GM21423 (cell line): ENCODE results near the gene SLC25A42.
"Not testable (repeated sequence)": the region's sequence is repeated elsewhere in the genome, so short reads cannot be mapped to it uniquely, and the experiment has no call there.

ENCODE experiments used
- ATAC-seq: cut with Tn5 transposase; IDR thresholded peaks from one replicate; pipeline ENCODE4 v1.9.1; 2021; ENCODE audit warnings: mild to moderate bottlenecking, moderate library complexity; ENCODE audit not compliant: unreplicated experiment

Gene SLC25A42

DNA sequence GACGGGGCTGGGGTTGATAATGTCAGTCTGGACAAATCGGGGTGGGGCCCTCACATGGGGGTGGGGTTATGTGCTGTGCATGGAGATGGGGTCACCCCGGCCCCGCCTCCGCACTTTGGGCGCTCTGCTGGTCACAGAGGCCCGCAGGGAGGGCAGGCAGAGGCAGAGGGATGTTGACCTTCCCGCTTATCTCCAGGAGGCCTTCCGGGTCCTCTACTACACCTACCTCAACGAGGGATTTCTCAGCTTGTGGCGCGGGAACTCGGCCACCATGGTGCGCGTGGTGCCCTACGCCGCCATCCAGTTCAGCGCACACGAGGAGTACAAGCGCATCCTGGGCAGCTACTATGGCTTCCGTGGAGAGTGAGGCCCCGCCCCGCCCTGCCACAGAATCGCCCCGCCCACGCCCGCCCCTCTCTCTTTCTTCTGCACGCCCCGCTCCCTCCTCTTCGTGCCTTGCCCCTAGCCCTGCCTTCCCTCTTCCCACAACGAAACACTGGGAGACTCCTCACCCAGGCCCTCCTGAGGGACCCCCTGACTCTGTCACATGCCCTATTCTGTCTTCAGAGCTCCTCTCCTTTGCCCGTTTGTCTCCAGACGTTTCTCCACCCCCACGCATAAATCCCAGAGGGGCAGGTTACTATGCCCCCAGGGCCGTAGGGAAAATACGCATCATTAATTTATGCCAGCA lies 41.7 kb downstream of the SLC25A42 start:
- ATAC-seq, result no peak

GRCh38 chr19:19106056-19106551 lies 42.3 kb downstream of the SLC25A42 start:
- no peak for ATAC-seq

GRCh38 chr19:19106938-19107337 lies 43.1 kb downstream of the SLC25A42 start:
- ATAC-seq, result not testable (repeated sequence)

DNA sequence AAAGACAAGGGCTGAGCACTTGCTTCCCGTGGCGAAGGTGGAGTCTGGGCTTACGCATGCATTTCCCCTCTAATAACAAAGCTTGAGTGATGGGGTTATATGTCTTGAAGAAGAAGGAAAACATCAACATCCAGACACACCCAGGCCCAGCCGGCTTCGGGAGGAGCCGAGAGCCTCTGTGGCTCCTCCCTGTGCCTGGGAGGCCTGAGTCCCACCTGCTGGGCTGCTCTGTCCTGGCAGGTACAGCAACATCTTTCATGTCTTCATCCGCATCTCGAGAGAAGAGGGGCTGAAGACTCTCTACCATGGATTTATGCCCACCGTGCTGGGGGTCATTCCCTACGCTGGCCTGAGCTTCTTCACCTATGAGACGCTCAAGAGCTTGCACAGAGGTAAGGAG lies 43.9 kb downstream of the SLC25A42 start:
- no peak for ATAC-seq

- ATAC-seq, result no peak
Measured at GRCh38 chr19:19109601-19110000, 45.8 kb downstream of the SLC25A42 start.

- ATAC-seq, result no peak
Measured at GRCh38 chr19:19110410-19111135, 46.8 kb downstream of the SLC25A42 start.

GRCh38 chr19:19111136-19111835 lies 47.5 kb downstream of the SLC25A42 start:
- no peak for ATAC-seq

- ATAC-seq, result no peak
Measured at GRCh38 chr19:19111967-19112580, 48.3 kb downstream of the SLC25A42 start.

GRCh38 chr19:19113040-19113626 lies 49.3 kb downstream of the SLC25A42 start:
- no peak for ATAC-seq

GRCh38 chr19:19115954-19116353 lies 52.2 kb downstream of the SLC25A42 start:
- ATAC-seq, result no peak

DNA sequence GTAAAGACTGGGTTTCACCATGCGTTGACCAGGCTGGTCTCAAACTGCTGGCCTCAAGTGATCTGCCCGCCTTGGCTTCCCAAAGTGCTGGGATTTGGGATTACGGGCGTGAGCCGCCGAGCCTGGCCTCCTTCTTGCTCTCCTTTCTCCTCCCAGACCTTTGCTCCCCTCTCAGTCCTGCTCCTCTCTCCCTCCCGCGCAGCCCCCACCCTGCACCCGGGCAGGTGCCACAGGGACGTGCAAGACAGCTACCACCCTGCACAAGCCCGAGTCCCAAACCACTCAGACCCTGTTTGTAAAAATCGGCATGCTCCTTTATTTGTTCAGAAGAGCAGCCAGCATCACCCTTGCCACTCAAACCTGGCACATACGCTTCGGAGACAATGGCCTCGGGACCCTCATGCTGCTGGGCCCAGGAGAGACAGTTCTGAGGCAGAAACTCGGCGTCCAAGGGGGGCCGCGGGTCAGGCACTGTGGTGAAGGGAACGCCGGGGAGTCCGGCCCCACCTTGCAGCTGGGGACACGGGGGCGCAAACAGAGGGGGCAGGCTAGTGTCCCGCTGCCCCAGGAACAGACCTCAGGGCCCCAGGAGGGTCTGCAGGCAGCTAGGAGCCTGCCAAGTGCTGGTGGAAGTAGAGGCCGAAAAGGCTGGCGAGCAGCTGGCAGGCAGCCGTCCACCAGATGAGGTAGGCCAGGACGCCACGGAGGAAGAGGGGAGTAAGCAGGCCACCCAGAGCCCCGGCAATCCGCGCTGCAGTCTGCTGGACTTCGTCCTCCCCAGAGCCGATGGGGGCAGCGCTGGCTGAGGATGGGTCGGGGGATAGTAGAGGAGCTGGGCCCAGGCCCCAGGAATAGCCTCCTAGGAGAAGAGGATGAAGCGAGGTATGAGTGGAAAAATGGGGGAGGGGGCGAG lies 55.8 kb downstream of the SLC25A42 start:
- no peak for ATAC-seq

DNA sequence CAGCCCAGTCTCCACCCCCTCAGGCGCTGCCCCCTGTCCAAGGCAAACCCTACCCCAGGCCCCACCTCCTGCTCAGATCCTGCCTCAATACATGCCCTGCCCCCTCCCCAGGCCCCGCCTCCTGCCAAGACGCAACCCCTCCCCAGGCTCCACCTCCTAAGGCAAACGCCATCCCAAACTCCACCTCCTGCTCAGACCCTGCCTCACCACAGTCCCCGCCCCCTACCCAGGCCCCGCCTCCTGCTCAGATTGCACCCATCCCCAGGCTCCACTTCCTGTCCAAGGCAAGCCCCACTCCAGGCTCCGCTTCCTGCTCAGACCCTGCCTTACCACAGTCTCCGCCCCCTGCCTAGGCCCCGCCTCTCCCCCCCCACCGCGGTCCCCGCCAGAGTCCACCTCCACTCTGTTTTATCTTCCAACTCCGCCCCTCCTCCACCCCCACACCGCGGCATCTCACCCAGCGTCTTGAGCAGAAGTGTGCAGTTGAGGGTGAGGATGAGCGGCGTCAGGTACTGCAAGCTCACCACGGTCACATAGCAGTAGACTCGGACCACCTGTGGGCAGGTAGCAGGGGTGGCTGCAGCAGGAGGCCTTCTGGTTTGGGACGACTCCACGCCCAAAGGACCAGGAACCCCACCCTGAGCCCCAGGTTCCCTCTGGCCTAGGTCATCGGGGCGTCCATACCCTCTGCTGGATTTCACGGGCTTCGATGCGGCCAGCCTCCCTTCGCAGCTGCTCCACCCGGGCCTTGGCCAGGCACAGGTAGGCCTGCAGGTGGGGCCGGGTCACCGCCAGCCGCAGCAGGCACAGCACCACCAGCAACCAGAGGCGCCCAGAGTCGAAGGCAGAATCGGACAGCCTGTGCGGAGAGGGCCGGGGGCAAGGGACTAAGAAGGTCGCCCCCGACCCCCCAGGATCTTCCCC lies 56.8 kb downstream of the SLC25A42 start:
- no peak for ATAC-seq

GRCh38 chr19:19121371-19121770 lies 57.6 kb downstream of the SLC25A42 start:
- ATAC-seq, result no peak

DNA sequence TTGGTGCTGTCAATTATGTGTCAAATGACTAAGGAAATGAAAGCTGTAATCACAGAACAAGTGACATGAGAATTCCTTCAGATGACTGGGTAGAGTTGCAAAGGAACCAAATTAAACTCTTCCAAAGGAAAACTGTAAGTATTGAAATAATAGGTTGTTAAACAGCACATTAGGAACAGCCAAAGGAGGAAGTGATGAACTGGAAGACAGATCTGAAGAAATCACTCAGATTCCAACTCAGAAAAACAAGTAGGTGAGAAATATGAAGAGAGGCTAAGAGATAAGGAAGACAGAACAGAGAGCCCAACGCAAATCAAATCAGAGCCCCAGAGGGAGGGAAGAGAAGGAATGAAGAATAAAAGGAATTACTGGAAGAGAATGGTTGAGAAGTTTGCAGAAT lies 59.1 kb downstream of the SLC25A42 start:
- no peak for ATAC-seq

DNA sequence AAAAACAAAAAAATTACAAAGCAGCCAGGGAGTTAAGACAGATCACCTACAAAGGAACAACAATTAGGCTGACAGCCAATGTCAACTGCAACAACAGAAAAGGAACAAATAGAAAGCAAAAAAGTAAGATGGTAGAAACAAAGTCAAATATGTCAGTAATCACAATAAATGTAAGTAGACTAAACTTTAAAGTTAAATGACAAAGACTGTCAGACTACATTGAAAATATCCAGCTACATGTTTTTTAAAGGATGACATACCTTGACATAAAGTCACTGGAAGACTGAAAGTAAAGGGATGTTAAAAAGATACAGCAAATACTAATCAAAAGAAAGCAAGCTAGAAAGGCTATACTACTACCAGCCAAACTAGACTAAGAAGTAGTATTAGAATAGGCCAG lies 59.6 kb downstream of the SLC25A42 start:
- no peak for ATAC-seq

DNA sequence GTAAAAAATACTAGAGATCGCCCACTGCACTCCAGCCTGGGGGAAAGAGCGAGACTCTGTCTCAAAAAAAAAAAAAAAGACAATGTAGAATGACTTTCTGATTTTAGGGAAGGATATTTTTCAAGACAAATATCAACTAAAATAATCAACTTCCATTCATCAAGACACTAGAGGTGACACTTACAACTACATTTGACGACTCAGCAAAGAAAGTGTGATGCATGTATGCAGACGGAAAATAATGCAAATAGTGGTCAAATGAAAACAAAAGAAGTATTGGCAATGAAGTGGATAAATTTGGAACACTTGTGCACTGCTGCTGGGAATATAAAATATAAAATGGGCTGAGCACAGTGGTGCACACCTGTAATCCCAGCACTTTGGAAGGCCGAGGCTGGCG lies 62.3 kb downstream of the SLC25A42 start:
- no peak for ATAC-seq

DNA sequence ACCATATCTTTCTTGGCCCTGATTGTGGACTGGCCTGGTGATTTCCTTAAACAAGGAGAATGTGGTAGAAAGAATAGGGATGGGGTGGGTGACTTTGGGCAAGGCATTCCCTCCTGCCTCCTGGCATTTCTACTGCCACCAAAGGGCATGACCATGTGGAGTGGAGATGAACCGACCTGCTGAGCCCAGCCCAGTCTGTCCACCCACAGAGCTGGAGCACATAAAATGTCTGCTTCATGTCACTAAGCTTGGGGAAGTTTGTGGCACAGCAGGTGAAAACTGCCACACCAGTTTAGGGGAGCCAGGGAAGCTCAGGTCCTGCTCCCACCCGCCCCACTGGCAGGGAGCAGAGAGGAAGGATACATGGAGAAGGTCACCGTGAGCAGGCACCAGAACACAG lies 68.2 kb downstream of the SLC25A42 start:
- ATAC-seq, result no peak

DNA sequence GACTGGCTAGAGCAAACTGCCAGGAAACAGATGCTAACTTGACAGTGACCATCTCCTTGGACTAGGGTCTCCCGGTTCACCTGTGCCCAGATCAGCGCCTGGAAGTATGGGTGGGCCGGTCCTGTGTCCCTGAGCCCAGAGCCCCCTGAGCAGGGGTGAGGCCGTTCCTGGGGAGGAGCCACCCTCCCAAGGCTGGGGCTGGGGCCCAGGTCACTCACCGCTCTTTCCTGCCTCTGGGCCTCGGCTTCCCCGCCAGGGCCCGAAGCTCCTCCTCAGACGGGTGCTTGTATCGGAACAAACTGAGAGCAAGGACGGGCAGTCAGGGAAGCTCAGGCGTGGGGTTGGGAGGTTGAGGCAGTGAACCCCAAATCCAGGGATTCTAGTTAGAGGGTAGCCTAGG lies 69.1 kb downstream of the SLC25A42 start:
- no peak for ATAC-seq

- no peak for ATAC-seq
Measured at GRCh38 chr19:19133985-19134384, 70.2 kb downstream of the SLC25A42 start.
